Adrenal gland (tissue), 5 donors: ENCODE results near the gene BMPR1B.

Experiments used
- CTCF ChIP-seq, 6 experiments: fragments of 450-650 bp in 4 of 6; fragments of 200-600 bp in 2 of 6; sonication (generic) in 1 of 6; IDR thresholded peaks; 1 replicate in 5 of 6; 2 replicates in 1 of 6; pipeline versions ENCODE4 v1.5.1 to v1.8.0; 2016 to 2021; ENCODE audit warnings: antibody characterized with exemption in 6 of 6, mild to moderate bottlenecking in 2 of 6, moderate library complexity in 1 of 6
- POLR2A ChIP-seq, 2 donors: fragments of 450-650 bp; IDR thresholded peaks; one replicate each; pipeline ENCODE4 v1.6.1; 2017; ENCODE audit warnings: antibody characterized with exemption in 2 of 2, mild to moderate bottlenecking in 2 of 2, moderate library complexity in 1 of 2
- donor health status: DM: no; HTN: no; CAD: no.

GRCh38 chr4:94934201-94934600, 176.4 kb downstream of the BMPR1B start:
- TF ChIP-seq CTCF (IDR thresholded peaks at IDR 0.05) (no peak), POLR2A (IDR thresholded peaks at IDR 0.05) (no peak)
